Type B pancreatic cell (in vitro differentiated cells): ENCODE data around the gene MT1F. TPM values are rescaled to one million over a fixed set of nuclear protein-coding genes. Genes with fewer than 3 reads are reported as not detected.
"Not testable (repeated sequence)": the region's sequence is repeated elsewhere in the genome, so short reads cannot be mapped to it uniquely, and the experiment has no call there.

Experiments
- DNase-seq: peaks from one replicate; pipeline ENCODE4 v3.0.0; 2021; ENCODE audit warnings: mixed read lengths; ENCODE audit not compliant: unreplicated experiment; ENCODE audit errors: extremely low spot score
- H3K27ac Mint-ChIP-seq: 2 replicates; pipeline ENCODE4 v1.8.0; 2021; ENCODE audit warnings: mild to moderate bottlenecking, mixed read lengths
- H3K27me3 Mint-ChIP-seq: 2 replicates; pipeline ENCODE4 v1.8.0; 2021; ENCODE audit warnings: mixed read lengths
- H3K36me3 Mint-ChIP-seq: 2 replicates; pipeline ENCODE4 v1.8.0; 2021; ENCODE audit warnings: mixed read lengths
- H3K4me1 Mint-ChIP-seq: one replicate; pipeline ENCODE4 v1.8.0; 2021; ENCODE audit warnings: mixed read lengths; ENCODE audit not compliant: unreplicated experiment
- H3K4me3 Mint-ChIP-seq: 2 replicates; pipeline ENCODE4 v1.8.0; 2021; ENCODE audit warnings: mild to moderate bottlenecking, mixed read lengths
- H3K9me3 Mint-ChIP-seq: 2 replicates; pipeline ENCODE4 v1.8.0; 2021; ENCODE audit warnings: mixed read lengths
- CTCF ChIP-seq: fragments of 200-600 bp; sonication (generic); conservative IDR thresholded peaks from 2 replicates; pipeline ENCODE4 v1.5.0; 2021; ENCODE audit warnings: antibody characterized with exemption, mild to moderate bottlenecking
- total RNA-seq: library from RNA; stranded (reverse); gene quantifications from 2 replicates; pipeline ENCODE4 v1.2.1, GENCODE V29; 2021; ENCODE audit warnings: low replicate concordance

MT1F gene
- total RNA-seq, 1 donor from 2014 or later, result 6.5 TPM

GRCh38 chr16:56662357-56663354, 4.9 kb downstream of the MT1F start:
- no peak for TF ChIP-seq CTCF
- DNase-seq, result no peak
- Mint-ChIP-seq H3K27me3 (peaks cover 98% of the 10 kb centered on the region), H3K4me1 (peaks cover 13% of the 10 kb centered on the region), H3K4me3 (peak overlapping the region; percentile 79), H3K36me3 (no peaks in the 10 kb centered on the region), H3K9me3 (no peaks in the 10 kb centered on the region), H3K27ac (no peak overlapping the region)

- Mint-ChIP-seq H3K4me1 (peaks cover 9% of the 10 kb centered on the region), H3K27ac (no peak overlapping the region), H3K27me3 (peaks cover 99% of the 10 kb centered on the region), H3K4me3 (no peak overlapping the region), H3K9me3 (no peaks in the 10 kb centered on the region), H3K36me3 (no peaks in the 10 kb centered on the region)
- no peak for DNase-seq
- TF ChIP-seq CTCF, result no peak
Observed at GRCh38 chr16:56664506-56664905, 6.7 kb downstream of the MT1F start.

GRCh38 chr16:56665286-56666261, 7.8 kb downstream of the MT1F start:
- DNase-seq, H3K36me3 Mint-ChIP-seq, H3K4me3 Mint-ChIP-seq, H3K27ac Mint-ChIP-seq, H3K9me3 Mint-ChIP-seq, H3K4me1 Mint-ChIP-seq: not testable (repeated sequence)
- peaks cover 99% of the 10 kb centered on the region for H3K27me3 Mint-ChIP-seq

- no peaks in the 10 kb centered on the region for H3K36me3 Mint-ChIP-seq
- DNase-seq, result no peak
- H3K9me3 Mint-ChIP-seq, result no peaks in the 10 kb centered on the region
- no peak within 1 kb of the TSS for H3K27ac Mint-ChIP-seq
- H3K27me3 Mint-ChIP-seq, result peaks cover 99% of the 10 kb centered on the region
- H3K4me3 Mint-ChIP-seq, result no peak within 1 kb of the TSS
- TF ChIP-seq CTCF, result no peak
- H3K4me1 Mint-ChIP-seq, result peaks cover 4% of the 10 kb centered on the region
Observed at GRCh38 chr16:56667581-56668571, 10.1 kb downstream of the MT1F start, which contains the start of gene MT1G. MT1G (minus strand) TSS chr16:56668065; CDS start chr16:56667993, 72 bp downstream.

GRCh38 chr16:56669005-56669839, 11.5 kb downstream of the MT1F start, which contains the start of gene MT1H:
MT1H (plus strand) TSS chr16:56669814; CDS start chr16:56669885, 71 bp downstream.
- Mint-ChIP-seq H3K27ac (no peak within 1 kb of the TSS), H3K4me1 (peaks cover 2% of the 10 kb centered on the region), H3K4me3 (no peak within 1 kb of the TSS), H3K9me3 (no peaks in the 10 kb centered on the region), H3K27me3 (peaks cover 100% of the 10 kb centered on the region), H3K36me3 (no peaks in the 10 kb centered on the region)
- TF ChIP-seq CTCF, result no peak
- DNase-seq, result no peak
